Germinal center (tissue), 1 donor: ENCODE results near the gene FGF1.
A peak's percentile ranks its signal among the peaks of the same experiment; 100 is the strongest.

Source experiments
- DNase-seq: peaks from one replicate; pipeline ENCODE4 v3.0.0; 2012; ENCODE audit warnings: mixed read lengths, low spot score

FGF1 gene

GRCh38 chr5:142610176-142611001, 75.5 kb downstream of the FGF1 start:
- no peak for DNase-seq

- DNase-seq: no peak
These were observed 76.7 kb downstream of the FGF1 start for GRCh38 chr5:142609142-142609541.

DNA sequence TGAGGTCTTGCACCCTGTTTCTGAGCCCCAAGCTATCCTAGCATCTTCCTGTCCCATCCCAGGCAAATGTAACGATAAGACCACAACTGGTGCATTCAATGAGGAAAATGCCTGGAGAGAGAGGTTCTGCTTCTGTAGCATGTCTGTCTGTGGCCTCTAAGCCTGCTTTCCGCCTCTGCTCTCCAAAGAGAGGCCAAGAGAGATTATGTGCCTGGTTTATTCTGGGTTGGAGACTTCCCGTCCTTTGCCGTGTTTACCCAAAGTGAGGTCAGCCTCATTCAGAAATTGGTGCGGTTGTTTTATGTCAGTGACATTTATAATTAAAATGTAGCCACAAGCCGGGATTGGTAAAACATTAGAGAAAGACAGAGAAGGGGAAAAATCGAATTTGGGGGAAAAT, 77.8 kb downstream of the FGF1 start:
- DNase-seq: no peak

DNA sequence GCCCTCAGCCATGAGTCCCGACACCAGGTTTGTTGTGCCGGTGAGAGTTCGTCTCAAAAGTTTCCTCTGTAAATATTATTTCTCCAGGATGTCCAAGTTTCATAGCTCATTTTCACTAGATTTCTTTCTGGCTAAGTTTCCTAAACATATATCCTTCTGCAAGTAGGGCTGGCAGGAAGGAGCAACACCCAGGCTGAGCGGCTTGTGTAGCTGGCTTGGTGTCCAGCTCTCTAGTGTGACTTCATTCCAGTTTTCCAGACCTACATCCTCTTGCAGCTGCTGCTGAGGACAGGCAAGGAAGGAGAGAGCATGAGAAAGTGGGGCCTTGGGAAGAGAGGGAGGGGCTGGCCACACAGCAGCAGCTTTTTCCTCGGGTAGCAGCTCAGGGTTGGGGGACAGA, 80.3 kb downstream of the FGF1 start:
- no peak for DNase-seq

- DNase-seq: no peak
These were observed 83.1 kb downstream of the FGF1 start for GRCh38 chr5:142602720-142603245.

- no peak for DNase-seq
These were observed 84.5 kb downstream of the FGF1 start for GRCh38 chr5:142601432-142601831.

DNA sequence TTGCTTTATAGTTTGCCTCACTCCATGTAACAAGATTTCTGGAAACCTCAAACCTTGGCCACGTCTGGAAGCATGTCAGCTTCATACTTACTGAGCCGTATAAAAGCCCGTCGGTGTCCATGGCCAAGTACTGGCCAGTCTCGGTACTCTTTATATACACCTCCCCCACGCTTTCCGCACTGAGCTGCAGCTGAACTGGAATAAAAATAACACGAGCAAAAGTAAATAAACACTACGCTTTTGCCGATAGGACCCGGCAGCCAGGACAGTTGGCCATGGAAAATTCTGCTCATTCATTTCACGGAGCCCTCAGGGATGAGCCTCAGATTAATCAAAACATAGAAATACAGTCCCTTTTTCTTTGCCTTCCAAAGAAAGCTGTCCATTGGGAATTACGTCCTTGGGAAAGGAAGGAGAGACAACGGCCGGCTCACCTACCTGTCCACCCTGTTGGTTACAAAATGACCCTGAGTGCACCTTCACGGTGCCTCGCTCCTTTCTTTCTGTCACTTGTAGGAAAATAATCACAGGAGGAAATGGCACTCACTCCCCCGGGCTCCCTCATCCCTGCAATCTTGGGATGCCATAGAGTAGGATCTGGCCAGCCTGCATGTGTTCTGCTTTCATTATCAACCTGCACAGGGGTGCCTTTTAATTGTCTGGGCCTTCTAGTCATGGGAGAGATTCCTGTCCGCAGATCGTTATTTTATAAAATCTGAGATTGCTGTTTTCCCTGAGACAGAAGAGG, 85.1 kb downstream of the FGF1 start:
- no peak for DNase-seq

- DNase-seq: no peak
These were observed 85.8 kb downstream of the FGF1 start for GRCh38 chr5:142600092-142600491.

- no peak for DNase-seq
These were observed 87.6 kb downstream of the FGF1 start for GRCh38 chr5:142598338-142598700.

DNA sequence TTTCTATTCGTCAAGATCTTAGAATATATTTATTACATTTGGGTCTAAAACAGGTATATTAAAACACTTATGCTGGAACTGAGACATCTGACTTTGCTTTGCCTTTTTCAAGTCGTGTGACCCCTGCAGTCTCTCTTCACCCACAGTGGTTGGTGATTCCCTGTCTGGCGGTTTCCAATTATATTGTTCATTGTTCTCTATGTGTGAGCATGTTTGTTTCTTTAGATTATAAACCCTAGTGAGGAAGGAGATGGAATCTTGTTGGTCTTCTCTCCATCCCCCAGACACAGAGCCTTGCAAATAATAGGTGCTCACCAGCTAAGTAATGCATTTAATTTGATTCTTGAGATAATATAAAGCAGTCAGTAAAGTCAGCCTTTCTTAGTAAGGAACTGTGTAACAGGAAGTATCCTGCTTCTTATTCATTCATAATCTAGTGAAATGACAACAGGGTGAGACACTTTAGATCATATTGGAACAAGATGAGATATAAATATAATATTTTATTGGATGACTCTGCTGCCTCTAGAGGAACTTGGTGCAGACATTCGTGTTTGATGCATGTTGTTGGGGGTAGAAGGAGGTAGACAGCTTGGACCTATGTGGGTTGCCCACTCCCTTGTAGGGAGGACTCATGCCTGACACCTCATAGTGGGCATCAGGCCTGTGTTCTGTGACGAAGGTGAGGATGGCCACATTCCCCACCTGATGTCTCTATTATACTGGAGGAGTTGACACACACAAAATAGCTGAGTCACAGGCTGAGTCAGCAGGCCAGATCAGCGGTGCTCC, 88.1 kb downstream of the FGF1 start:
- DNase-seq: no peak

- no peak for DNase-seq
These were observed 88.9 kb downstream of the FGF1 start for GRCh38 chr5:142597025-142597424.

DNA sequence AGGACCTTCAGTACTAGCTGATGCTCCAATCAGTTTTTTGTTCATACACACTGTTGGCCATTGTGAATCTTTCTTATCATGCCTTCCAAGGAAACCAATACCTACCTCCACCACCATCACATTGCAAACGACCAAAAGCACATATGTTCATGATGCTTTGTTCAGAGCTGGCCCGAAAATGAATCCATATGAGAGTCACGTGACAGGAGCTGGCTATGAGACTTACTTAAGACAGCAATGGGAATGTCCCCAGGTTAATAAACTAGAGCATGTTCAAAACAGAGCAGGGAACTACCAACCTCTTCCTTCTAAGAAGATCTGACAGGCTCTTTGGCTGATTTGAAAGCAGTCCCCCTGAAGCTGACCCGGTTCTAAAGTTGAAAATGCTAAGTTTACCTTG, 93.5 kb downstream of the FGF1 start:
- DNase-seq: no peak

DNA sequence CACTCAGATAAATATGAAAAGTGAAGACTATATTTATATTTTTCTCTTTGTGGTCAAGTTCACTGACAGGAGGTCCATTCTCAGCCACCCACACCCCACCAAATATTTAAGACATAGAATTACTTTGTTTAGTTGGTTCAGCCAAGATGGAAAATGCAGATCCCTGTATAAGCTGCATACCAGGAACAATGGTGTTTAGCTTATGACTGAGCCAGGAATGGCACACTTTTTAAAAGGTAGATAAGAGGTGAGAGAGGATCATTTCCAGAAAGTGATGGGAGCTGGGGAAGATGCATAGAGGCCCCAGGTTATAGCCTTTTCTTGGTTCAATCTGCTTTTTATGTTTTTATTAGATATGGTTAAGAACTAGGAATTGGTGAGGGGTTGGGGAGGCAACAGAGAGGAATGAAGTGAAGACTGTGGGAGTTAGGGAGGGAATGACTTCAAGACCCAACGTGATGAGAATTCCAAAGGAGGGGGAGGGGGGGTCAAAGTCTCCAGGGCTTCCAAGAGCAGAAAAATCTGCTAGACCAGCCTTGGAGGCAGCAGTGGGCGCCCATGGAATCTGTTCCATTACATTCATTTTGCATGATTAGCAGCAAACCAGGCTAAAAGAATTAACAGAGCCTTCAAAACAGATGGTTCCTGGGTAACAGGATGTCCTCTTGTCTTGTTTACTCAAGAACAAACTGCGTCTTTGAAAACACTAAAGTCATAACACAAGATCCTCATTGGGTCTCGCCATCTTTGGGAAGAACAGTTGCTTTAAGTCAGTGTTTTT, 95.2 kb downstream of the FGF1 start:
- DNase-seq: no peak

DNA sequence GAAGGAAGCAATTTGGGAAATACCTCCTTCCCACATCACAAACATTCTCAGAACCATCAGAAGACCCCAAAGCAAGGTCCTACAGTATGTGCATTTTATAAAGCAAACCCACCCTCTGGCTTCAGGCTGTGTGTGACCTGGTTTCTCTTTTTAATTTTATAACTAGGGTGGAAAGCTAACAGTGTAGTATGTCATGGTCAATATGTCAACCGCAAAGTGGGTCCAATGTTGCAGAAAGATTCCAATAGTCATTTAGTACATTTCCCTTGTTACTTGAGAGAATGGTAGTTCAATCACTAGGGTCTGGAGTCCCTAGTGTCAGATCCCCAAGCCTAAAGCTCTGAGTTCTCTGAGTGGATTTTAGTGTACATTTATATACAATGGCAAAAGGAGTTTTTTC, 96.2 kb downstream of the FGF1 start:
- no peak for DNase-seq

DNA sequence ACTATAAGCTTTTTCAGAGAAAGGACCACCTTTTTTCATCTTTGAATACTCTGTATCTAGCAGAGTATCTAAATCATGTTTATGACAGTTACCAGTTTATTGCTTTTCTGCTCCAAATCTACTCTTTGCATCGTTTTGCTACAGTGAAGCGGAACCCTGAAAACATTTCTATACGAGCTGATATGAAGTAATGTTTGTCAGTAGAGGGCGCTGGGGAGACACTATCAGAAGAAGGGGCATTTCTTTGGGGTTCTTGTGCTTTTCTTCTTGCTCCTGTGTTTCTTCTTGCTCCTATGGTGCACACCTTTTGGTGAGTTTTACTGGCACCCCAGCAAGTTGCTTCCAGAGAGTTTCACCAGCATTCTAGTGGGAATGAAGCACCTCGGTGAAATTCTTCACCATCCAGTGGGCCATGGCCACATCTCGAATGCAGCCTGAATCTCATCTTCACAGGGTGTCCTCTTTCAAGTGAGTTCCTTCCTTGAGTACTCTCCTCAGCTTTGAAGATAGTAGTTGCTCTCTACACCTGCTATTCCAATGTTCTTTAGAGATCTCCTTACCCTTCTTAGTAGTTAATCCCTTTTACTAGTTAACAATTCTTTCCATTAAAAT, 98.4 kb downstream of the FGF1 start:
- peak; percentile 14 for DNase-seq

- no peak for DNase-seq
These were observed 99.3 kb downstream of the FGF1 start for GRCh38 chr5:142586552-142586951.

GRCh38 chr5:142585451-142585850, 100.4 kb downstream of the FGF1 start:
- no peak for DNase-seq

- DNase-seq: no peak
These were observed 101.0 kb downstream of the FGF1 start for GRCh38 chr5:142584891-142585290.

GRCh38 chr5:142578161-142578830, 107.6 kb downstream of the FGF1 start:
- no peak for DNase-seq

DNA sequence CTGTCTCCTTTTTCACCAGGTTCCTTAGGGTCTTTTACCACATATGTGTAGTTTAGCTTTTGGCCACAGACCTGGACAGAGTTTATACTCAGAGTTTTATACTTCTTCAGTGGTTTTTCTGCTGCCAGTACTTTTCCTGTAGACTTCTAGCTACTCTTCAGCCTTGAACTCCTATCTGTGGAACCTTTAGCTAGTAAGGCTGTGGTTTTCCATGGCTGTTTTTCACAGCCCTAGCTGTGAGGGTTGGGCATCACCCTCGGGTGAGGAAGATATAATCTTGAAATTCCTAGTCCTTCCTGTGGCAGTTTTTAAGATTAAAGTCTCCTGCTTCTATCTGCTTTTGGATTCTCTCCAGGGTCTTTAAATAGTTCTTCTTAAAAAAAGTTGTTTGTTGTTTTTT, 109.1 kb downstream of the FGF1 start:
- no peak for DNase-seq

- no peak for DNase-seq
These were observed 109.6 kb downstream of the FGF1 start for GRCh38 chr5:142576303-142576702.
